NCI-H82 treated with DMSO at 0.1 percent for 48 hours (cell line): ENCODE data around the gene ERBB3.
A peak's percentile ranks its signal among the peaks of the same experiment; 100 is the strongest.

ENCODE experiments used
- DNase-seq: peaks from one replicate; lab custom pipeline; 2025; ENCODE audit not compliant: unreplicated experiment; lab: John Stamatoyannopoulos, UW

The ERBB3 gene

DNA sequence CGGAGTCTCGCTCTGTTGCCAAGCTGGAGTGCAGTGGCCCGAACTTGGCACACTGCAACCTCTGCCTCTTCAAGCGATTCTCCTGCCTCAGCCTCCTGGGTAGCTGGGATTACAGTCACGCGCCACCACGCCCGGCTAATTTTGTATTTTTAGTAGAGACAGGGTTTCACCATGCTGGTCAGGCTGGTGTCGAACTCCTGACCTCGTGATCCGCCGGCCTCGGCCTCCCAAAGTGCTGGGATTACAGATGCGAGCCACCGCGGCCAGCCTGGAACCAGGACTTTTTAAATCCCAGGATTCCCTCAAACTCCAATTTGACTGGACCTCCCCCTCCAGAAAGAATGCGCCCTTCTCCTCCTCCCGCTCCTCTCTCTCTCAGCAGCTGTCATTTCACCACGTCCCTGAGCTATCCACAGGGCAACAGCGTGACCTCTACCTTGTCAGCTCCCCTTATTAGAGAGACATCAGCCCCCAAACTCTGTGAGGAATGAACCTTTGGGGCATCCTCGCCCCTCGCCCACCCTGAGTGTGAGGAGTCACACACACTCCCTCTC is 50.1 kb downstream of the ERBB3 start:
- DNase-seq, result no peak

GRCh38 chr12:56130876-56131275 is 50.9 kb downstream of the ERBB3 start:
- DNase-seq, result no peak

DNA sequence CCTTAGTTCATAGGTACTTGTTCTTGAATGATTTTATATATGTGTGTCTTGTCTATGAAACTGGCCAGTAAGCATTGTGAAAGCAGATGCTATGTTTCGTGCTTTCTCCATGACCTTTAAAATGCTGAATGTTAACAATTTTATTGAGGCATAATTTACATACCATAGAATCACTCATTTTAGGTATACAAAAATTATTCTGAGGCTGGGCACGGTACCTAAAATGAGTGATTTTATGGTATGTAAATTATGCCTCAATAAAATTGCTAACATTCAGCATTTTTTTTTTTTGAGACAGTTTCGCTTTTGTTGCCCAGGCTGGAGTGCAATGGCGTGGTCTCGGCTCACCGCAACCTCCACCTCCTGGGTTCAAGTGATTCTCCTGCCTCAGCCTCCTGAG is 54.9 kb downstream of the ERBB3 start:
- no peak for DNase-seq

DNA sequence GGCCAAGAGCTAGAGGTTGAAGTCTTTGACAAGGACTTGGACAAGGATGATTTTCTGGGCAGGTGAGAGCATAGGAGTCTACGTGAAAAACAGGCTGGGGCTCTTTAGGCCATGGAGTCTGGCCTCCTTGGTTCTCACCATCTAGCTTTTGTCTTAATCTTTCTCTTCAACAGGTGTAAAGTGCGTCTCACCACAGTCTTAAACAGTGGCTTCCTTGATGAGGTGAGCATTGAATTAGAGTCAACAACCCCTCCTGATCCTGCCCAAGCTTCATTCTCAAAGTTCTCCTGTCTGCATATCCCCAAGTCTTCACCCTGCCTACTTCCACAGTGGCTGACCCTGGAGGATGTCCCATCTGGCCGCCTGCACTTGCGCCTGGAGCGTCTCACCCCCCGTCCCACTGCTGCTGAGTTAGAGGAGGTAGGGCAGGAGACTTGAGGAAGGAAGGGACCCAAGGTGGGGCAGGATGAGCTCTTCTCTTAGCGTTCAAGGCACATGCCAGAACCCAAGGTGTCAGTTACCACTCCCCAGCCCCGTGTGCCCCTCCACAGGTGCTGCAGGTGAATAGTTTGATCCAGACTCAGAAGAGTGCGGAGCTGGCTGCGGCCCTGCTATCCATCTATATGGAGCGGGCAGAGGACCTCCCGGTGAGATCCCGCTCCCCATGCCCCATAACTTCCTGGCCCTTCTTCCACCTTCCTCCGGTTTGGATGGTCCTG is 58.0 kb downstream of the ERBB3 start:
- no peak for DNase-seq

DNA sequence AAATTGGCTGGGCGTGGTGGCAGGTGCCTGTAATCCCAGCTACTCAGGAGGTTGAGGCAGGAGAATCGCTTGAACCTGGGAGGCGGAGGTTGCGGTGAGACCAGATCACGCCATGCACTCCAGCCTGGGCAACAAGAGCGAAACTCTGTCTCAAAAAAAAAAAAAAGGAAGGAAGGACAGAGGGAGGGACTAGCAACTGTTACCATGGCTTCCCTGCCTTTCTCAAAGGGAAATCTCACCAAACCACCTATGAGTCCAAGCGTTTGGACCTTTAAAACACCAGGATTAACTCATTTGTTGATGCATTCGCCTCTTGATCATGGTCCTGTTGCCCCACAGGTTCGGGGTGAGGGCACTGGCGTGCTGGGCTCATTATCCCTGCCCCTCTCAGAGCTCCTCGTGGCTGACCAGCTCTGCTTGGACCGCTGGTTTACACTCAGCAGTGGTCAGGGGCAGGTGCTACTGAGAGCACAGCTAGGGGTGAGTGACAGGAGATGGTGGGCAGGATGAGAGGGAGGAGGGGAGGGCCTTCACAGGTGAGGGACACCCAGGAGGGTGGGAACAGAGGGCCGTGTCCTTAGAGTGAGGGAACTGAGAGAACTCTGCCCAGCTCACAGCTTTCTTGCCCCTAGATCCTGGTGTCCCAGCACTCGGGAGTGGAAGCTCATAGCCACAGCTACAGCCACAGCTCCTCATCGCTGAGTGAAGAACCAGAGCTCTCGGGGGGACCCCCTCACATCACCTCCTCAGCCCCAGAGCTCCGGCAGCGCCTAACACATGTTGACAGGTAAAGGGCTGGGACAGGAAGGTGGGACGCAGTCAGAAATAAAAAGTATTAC is 62.2 kb downstream of the ERBB3 start:
- no peak for DNase-seq

DNA sequence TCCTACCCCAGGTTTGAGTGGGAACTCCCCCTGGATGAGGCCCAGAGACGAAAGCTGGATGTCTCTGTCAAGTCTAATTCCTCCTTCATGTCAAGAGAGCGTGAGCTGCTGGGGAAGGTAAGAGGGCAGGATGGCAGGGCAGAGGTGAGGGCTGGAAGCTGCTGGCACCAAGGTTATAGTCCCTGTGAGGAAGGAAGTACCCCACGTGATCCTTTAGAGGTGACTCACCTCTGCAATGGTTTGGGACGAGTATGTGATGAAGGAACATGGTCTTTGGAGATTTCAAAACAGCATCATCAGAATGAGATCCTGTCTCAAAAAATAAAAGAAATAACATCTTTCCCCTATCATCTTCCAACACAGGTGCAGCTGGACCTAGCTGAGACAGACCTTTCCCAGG is 63.3 kb downstream of the ERBB3 start:
- DNase-seq, result no peak

GRCh38 chr12:56143870-56144269 is 63.9 kb downstream of the ERBB3 start:
- DNase-seq, result no peak

DNA sequence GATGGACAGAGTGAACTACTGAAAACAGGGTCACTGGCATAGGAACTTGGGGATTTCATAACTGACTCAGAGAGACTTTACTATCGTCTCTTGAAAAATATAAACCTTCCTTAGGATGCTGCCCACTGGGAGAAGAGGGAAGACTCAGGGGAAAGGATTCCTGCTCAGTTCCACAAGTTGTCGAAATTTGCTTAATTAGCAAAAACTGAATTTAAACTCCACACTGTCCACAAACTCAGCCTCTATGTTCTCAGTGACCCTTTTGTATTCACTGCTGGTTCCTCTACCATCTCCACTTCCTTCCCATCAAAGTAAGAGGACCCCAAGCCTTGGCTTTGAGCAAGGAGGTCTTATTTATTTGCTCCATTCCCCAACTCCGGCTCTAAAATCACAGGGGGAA is 65.3 kb downstream of the ERBB3 start:
- no peak for DNase-seq

- no peak for DNase-seq
Observed at GRCh38 chr12:56146492-56147460, 66.8 kb downstream of the ERBB3 start.

GRCh38 chr12:56150563-56150962 is 70.6 kb downstream of the ERBB3 start:
- no peak for DNase-seq

DNA sequence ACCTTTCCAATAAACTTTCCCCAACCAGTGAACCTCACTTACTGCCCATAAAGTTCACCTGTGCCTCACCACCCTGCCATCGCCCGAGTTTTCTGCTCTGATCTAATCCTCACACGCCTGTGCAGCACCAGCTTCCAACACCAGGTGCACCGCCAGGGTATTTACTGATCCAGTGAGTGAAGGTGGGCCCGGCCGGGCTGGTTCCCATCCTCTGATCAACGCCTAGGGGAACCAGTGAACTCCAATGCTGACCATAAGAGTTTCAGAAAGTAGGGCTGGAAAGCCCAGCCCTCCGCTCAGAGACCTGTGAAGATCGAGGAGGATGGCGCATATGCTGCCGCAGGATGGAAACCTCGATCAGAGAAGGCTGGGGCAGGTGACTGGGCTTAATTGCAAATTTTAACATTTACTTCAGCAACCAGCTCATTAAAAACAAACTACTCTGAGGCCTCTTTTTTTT is 71.7 kb downstream of the ERBB3 start:
- DNase-seq, result no peak

- DNase-seq, result peak; percentile 69
Observed at GRCh38 chr12:56152132-56152755, 72.3 kb downstream of the ERBB3 start, which contains the start of gene MYL6B. TSS of gene MYL6B (plus strand) at chr12:56152587. CDS start at chr12:56153919, 1,332 bp downstream.
